ENCODE measurements around the gene ITIH5. TPM values are rescaled to one million over a fixed set of nuclear protein-coding genes. Genes with fewer than 3 reads are reported as not detected.

Gene ITIH5
- total RNA-seq, 1 experiment from 2014 or later: not detected

GRCh38 chr10:7601023-7601656, 65.6 kb downstream of the ITIH5 start:
- Mint-ChIP-seq H3K27ac (ENCODE audit: low read depth, unreplicated experiment) (no peak overlapping the region), H3K9me3 (ENCODE audit: unreplicated experiment) (peaks cover 12% of the 10 kb centered on the region), H3K4me1 (ENCODE audit: insufficient read depth, unreplicated experiment) (no peaks in the 10 kb centered on the region), H3K27me3 (ENCODE audit: insufficient read depth, unreplicated experiment) (peaks cover 44% of the 10 kb centered on the region), H3K4me3 (ENCODE audit: unreplicated experiment) (no peak overlapping the region), H3K36me3 (ENCODE audit: insufficient read depth, unreplicated experiment) (no peaks in the 10 kb centered on the region)
- no peak for DNase-seq (ENCODE audit: unreplicated experiment)
- CTCF ChIA-PET: no interaction called here
- POLR2A ChIA-PET: interaction anchor here (1.0 kb wide), 1 partner anchor 34 kb away, joined by 3 read pairs; no protein-coding TSS in a partner anchor
- no peak for TF ChIP-seq CTCF (IDR thresholded peaks at IDR 0.05; ENCODE audit: unreplicated experiment)
- BruUV-seq (replicated peaks): no TSS peak
- intact Hi-C loops (cut with micrococcal nuclease): no loop called here

- DNase-seq (ENCODE audit: unreplicated experiment): no peak
- Mint-ChIP-seq H3K27me3 (ENCODE audit: insufficient read depth, unreplicated experiment) (peaks cover 44% of the 10 kb centered on the region), H3K4me3 (ENCODE audit: unreplicated experiment) (no peak overlapping the region), H3K4me1 (ENCODE audit: insufficient read depth, unreplicated experiment) (no peaks in the 10 kb centered on the region), H3K27ac (ENCODE audit: low read depth, unreplicated experiment) (no peak overlapping the region), H3K36me3 (ENCODE audit: insufficient read depth, unreplicated experiment) (no peaks in the 10 kb centered on the region), H3K9me3 (ENCODE audit: unreplicated experiment) (peaks cover 12% of the 10 kb centered on the region)
- ChIA-PET CTCF (no interaction called here), POLR2A (no interaction called here)
- BruUV-seq (replicated peaks): no TSS peak
- TF ChIP-seq CTCF (IDR thresholded peaks at IDR 0.05; ENCODE audit: unreplicated experiment): no peak
- intact Hi-C loops (cut with micrococcal nuclease): no loop called here
Measured at GRCh38 chr10:7598771-7599170, 68.0 kb downstream of the ITIH5 start.

- Mint-ChIP-seq H3K27me3 (ENCODE audit: insufficient read depth, unreplicated experiment) (peaks cover 33% of the 10 kb centered on the region), H3K4me3 (ENCODE audit: unreplicated experiment) (no peak overlapping the region), H3K9me3 (ENCODE audit: unreplicated experiment) (no peaks in the 10 kb centered on the region), H3K27ac (ENCODE audit: low read depth, unreplicated experiment) (no peak overlapping the region), H3K4me1 (ENCODE audit: insufficient read depth, unreplicated experiment) (no peaks in the 10 kb centered on the region), H3K36me3 (ENCODE audit: insufficient read depth, unreplicated experiment) (no peaks in the 10 kb centered on the region)
- CTCF ChIA-PET: no interaction called here
- TF ChIP-seq CTCF (IDR thresholded peaks at IDR 0.05; ENCODE audit: unreplicated experiment): no peak
- POLR2A ChIA-PET: no interaction called here
- no peak for DNase-seq (ENCODE audit: unreplicated experiment)
- no TSS peak for BruUV-seq (replicated peaks)
- intact Hi-C loops (cut with micrococcal nuclease): no loop called here
Measured at GRCh38 chr10:7596356-7596755, 70.4 kb downstream of the ITIH5 start.

- no TSS peak for BruUV-seq (replicated peaks)
- peaks cover 34% of the 10 kb centered on the region for H3K27me3 Mint-ChIP-seq (ENCODE audit: insufficient read depth, unreplicated experiment)
- TF ChIP-seq CTCF (IDR thresholded peaks at IDR 0.05; ENCODE audit: unreplicated experiment): no peak
- CTCF ChIA-PET: no interaction called here
- no peaks in the 10 kb centered on the region for H3K4me1 Mint-ChIP-seq (ENCODE audit: insufficient read depth, unreplicated experiment)
- no peaks in the 10 kb centered on the region for H3K36me3 Mint-ChIP-seq (ENCODE audit: insufficient read depth, unreplicated experiment)
- H3K9me3 Mint-ChIP-seq (ENCODE audit: unreplicated experiment): no peaks in the 10 kb centered on the region
- intact Hi-C loops (cut with micrococcal nuclease): no loop called here
- DNase-seq (ENCODE audit: unreplicated experiment): no peak
- POLR2A ChIA-PET: interaction anchor here (0.7 kb wide), 1 partner anchor 35 kb away, joined by 4 read pairs; no protein-coding TSS in a partner anchor
- no peak overlapping the region for H3K4me3 Mint-ChIP-seq (ENCODE audit: unreplicated experiment)
- H3K27ac Mint-ChIP-seq (ENCODE audit: low read depth, unreplicated experiment): no peak overlapping the region
Measured at GRCh38 chr10:7593905-7594304, 72.9 kb downstream of the ITIH5 start.
